Activated CD4-positive, CD25-positive, alpha-beta regulatory T cell (primary cell): ENCODE measurements around the gene LRRC8E.
A peak's percentile ranks its signal among the peaks of the same experiment; 100 is the strongest.

ENCODE experiments used
- DNase-seq, 4 experiments: peaks; one replicate each; lab custom pipeline; 2025; lab: John Stamatoyannopoulos, UW

Gene LRRC8E

GRCh38 chr19:7932276-7932929 lies 44.1 kb downstream of the LRRC8E start:
- no peak for DNase-seq

- no peak for DNase-seq
Measured at GRCh38 chr19:7932930-7933300, 44.6 kb downstream of the LRRC8E start.

GRCh38 chr19:7933411-7933810 lies 45.1 kb downstream of the LRRC8E start:
- no peak for DNase-seq

GRCh38 chr19:7933828-7934725 lies 45.8 kb downstream of the LRRC8E start:
- no peak for DNase-seq

- no peak for DNase-seq
Measured at GRCh38 chr19:7934766-7935165, 46.5 kb downstream of the LRRC8E start.

GRCh38 chr19:7940841-7941240 lies 52.5 kb downstream of the LRRC8E start:
- no peak for DNase-seq

GRCh38 chr19:7941895-7942596 lies 53.7 kb downstream of the LRRC8E start:
- DNase-seq = no peak

- no peak for DNase-seq
Measured at GRCh38 chr19:7942981-7943443, 54.7 kb downstream of the LRRC8E start.

GRCh38 chr19:7943444-7944176 lies 55.3 kb downstream of the LRRC8E start, which contains the start of gene TIMM44:
TIMM44 (minus strand) TSS chr19:7943666; CDS start chr19:7943651, 15 bp downstream.
- DNase-seq = peak; percentile 93 to 97 (median 94)

GRCh38 chr19:7944177-7944761 lies 56.0 kb downstream of the LRRC8E start:
- DNase-seq = peak; percentile 63 to 91 (median 72)

- DNase-seq = no peak
Measured at GRCh38 chr19:7947939-7948338, 59.6 kb downstream of the LRRC8E start.
